Measurements from ENCODE around the gene HAGH.

DNA sequence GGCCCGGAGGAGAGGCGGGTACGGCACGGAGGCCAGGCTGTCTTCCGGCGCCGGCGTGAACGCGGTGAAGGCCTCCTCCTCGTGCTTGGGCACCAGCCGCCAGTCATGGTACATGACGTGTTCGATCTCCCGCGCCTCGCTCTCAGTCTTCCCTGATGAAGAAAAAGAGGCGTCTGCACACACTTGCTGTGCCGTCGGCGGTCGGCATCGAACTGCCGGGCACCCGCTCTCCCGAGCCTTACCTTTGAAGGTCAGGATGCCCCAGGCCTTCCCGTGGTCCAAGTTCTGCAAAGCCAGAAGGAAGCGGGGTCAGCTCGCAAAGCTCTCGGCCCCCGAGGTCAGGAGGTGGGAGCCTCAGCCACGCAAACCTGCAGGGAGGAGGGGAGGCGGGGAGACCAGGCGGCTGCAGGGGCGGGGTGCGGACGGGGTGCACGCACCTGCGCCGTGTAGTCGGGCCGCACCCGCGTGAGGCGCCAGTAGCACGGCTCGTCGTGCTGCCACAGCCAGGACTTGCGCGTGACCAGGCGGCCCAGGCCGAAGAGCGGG is 54.2 kb downstream of the HAGH start, which contains the start of gene EME2:
- TF ChIP-seq POLR2A (IDR thresholded peaks at IDR 0.05) (no peak), POLR2AphosphoS5 (IDR thresholded peaks at IDR 0.05) (no peak), EP300 (IDR thresholded peaks at IDR 0.05) (no peak)
- TF ChIP-seq, protein P1, sequence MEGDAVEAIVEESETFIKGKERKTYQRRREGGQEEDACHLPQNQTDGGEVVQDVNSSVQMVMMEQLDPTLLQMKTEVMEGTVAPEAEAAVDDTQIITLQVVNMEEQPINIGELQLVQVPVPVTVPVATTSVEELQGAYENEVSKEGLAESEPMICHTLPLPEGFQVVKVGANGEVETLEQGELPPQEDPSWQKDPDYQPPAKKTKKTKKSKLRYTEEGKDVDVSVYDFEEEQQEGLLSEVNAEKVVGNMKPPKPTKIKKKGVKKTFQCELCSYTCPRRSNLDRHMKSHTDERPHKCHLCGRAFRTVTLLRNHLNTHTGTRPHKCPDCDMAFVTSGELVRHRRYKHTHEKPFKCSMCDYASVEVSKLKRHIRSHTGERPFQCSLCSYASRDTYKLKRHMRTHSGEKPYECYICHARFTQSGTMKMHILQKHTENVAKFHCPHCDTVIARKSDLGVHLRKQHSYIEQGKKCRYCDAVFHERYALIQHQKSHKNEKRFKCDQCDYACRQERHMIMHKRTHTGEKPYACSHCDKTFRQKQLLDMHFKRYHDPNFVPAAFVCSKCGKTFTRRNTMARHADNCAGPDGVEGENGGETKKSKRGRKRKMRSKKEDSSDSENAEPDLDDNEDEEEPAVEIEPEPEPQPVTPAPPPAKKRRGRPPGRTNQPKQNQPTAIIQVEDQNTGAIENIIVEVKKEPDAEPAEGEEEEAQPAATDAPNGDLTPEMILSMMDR (IDR thresholded peaks at IDR 0.05): no peak

Measured in upper lobe of left lung (tissue), 4 donors.